HG03432 (cell line): ENCODE data around the gene SLC22A31.
"Not testable (repeated sequence)": the region's sequence is repeated elsewhere in the genome, so short reads cannot be mapped to it uniquely, and the experiment has no call there.

Experiments used
- ATAC-seq: cut with Tn5 transposase; IDR thresholded peaks from one replicate; pipeline ENCODE4 v1.9.1; 2021; ENCODE audit warnings: mild to moderate bottlenecking, moderate library complexity; ENCODE audit not compliant: unreplicated experiment

Gene SLC22A31

DNA sequence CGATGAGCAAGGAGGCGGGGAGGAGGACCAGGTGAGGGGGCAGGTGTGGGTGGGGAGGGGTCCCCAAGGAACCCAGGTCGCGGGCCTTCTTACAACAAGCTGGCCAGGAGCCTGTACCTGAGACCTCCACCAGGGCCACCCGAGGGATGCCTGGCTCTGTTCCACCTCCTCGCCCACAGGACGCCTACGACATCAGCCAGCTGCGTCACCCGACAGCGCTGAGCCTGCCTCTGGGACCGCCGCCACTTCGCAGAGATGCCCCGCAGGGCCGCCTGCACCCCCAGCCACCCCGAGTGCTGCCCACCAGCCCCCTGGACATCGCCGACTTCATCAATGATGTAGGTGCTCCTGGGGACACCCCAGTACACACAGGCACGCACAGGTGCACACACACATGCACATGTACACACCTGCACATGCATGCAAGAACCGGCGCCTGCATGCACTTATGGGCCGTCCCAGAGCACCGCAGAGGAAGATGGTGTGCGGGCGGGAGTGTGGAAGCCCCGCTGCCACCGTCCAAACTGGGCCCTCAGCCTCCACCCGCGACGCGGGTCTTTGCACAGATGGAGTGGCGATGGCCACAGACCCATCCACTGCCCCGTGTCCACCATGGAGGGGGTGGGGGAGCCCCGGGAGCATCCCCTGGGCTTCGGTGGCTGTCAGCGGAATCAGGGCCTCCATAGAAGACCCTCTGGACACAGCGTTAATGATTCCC, 6.6 kb downstream of the SLC22A31 start:
- no peak for ATAC-seq

DNA sequence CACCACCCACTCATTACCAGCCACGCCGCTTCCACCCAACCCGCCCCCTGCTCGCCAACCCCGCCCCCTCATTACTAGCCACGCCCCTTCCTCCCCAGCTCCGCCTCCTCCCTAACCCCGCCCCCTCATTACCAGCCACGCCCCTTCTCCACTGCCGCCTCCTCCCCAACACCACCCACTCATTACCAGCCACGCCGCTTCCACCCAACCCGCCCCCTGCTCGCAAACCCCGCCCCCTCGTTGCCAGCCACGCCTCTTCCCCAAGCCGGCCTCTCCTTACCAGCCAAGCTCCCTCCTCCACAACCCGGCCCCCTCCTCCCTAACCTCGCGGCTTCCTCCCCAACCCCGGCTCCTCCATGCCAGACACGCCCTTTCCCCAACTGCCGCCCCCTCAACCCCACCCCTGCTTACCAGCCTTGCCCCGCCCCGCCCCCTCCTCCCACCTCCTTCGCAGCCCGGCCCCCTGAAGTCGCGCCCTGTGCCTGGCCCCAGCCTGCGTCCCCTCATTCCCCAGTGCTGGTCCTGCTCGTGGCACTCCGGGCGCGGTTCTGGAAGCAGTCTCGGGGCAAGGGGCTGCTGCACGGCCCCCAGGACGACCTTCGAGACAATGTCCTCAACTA, 7.3 kb downstream of the SLC22A31 start:
- ATAC-seq, result no peak

DNA sequence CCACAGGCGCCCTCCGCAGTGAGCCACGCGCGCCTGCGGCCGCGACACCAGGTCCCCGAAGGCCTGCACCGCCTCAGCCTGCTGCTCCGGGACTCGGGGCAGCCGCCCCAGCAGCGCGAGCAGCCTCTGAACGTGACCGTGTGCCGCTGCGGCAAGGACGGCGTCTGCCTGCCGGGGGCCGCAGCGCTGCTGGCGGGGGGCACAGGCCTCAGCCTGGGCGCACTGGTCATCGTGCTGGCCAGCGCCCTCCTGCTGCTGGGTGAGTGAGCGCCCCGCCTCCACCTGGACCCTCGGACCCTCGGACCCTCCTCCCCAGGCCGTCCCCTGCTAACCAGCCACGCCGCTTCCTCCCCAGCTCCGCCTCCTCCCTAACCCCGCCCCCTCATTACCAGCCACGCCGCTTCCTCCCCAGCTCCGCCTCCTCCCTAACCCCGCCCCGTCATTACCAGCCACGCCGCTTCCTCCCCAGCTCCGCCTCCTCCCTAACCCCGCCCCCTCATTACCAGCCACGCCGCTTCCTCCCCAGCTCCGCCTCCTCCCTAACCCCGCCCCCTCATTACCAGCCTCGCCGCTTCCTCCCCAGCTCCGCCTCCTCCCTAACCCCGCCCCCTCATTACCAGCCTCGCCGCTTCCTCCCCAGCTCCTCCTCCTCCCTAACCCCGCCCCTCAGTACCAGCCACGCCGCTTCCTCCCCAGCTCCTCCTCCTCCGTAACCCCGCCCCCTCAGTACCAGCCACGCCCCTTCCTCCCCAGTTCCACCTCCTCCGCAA, 8.0 kb downstream of the SLC22A31 start:
- ATAC-seq, result peak; percentile 31

DNA sequence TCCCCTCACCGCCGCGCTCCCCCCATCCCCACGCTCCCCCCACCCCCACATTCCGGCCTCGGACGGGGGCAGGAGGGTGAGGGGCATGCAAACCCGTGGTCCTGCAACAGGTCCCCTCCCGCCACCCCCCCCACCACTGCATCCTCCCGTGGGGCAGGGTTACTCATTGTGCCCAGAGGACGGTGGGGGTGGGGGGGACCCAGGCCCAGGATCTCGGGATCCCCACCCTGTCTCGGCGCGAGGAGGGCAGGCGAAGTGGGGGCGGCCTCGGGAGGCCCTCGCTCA, 8.5 kb downstream of the SLC22A31 start:
- no peak for ATAC-seq

DNA sequence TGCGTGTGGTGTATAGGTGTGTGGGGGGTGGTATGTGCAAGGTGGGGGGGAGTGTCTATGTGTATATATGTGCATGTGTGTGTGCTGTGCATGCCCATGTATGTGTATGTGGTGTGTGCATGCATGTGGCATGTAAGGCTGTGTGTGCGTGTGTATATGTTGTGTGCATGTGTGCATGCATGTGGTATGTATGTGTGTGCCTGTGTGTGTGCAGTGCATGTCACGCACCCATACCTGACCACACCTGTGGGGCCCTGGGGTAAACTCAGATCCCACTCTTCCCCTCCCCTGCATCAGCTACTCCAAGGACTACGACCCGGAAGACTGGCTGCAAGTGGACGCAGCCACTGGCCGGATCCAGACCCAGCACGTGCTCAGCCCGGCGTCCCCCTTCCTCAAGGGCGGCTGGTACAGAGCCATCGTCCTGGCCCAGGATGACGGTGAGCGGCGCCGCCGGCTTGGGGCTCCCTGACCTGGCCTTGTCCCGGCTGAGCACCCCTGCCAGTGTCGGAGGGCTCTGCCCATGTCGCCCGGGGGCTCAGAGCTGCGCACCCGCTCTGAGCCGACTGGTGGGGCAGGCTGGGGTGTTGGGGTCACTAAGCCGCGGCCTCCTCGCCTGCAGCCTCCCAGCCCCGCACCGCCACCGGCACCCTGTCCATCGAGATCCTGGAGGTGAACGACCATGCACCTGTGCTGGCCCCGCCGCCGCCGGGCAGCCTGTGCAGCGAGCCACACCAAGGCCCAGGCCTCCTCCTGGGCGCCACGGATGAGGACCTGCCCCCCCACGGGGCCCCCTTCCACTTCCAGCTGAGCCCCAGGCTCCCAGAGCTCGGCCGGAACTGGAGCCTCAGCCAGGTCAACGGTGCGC, 9.1 kb downstream of the SLC22A31 start:
- no peak for ATAC-seq

DNA sequence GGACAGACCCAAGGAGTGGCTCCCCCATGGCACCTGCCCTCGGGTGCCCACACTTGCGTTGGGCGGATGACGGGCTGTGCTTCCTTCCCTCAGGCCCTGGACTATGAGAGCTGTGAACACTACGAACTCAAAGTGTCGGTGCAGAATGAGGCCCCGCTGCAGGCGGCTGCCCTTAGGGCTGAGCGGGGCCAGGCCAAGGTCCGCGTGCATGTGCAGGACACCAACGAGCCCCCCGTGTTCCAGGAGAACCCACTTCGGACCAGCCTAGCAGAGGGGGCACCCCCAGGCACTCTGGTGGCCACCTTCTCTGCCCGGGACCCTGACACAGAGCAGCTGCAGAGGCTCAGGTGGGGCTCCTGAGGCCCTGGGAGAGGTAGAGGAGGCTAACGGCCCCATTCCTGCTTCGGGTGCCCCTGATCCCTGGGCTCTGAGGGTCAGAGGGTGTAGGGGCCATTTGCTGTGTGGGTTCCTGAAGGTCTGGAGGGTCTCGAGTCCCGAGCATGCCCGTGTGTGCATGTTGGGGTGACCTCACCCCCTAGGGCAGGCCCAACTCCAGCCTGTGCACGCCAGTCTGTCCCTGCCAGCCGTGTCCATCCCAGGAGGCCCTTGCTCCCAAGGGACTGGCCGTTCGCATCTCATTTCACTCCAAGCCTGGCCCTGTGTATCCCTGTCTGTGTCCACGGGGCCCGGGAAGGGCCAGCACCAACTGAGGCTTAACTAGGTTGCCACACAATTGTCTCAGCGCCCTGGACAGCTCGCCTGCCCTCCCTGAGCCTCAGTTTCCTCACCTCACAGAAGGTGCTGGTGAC, 10.0 kb downstream of the SLC22A31 start:
- no peak for ATAC-seq

DNA sequence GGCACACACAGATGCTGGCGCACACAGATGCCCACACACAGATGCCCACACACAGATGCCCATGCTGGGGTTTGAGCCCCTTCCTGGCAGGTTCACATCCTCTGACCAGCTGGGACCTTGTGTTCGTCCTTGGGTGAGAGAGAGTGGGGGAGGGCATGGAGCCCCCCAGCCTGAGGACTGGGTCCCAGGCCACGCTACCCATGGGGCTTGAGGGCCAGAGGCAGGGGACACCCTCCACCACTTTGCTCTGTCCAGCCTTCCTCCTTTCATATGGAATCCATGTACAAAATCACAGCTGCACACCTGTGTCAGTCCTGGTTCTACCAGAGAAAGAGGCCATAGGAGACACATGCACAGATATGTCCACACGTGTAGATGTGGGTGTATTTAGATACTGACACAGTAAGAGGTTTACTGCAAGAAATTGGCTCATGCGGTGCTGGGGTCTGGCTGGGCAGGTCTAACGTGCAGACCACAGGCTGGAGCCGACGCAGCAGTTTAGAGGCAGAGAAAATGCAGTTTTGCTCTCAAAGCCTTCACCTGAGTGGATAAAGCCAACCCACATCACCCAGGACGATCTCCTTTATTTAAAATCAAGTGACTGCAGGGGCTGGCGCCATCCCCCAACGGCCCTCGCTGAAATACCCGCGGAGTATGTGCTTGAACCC, 10.8 kb downstream of the SLC22A31 start:
- ATAC-seq, result no peak

DNA sequence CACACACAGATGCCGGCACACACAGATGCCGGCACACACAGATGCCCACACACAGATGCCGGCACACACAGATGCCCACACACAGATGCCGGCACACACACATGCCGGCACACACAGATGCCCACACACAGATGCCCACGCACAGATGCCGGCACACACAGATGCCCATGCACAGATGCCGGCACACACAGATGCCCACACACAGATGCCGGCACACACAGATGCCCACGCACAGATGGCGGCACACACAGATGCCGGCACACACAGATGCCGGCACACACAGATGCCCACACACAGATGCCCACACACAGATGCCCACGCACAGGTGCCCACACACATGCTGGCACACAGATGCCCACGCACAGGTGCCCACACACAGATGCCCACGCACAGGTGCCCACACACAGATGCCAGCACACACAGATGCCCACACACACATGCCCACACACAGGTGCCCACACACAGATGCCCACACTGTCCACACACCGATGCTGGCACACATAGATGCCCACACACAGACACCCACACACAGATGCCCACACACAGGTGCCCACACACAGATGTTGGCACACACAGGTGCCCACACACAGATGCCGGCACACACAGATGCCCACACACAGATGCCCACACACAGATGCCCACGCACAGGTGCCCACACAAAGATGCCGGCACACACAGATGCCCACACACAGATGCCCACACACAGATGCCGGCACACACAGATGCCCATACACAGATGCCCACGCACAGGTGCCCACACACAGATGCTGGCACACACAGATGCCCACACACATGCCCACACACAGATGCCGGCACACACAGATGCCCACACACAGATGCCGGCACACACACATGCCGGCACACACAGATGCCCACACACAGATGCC, 11.6 kb downstream of the SLC22A31 start:
- ATAC-seq, result not testable (repeated sequence)

DNA sequence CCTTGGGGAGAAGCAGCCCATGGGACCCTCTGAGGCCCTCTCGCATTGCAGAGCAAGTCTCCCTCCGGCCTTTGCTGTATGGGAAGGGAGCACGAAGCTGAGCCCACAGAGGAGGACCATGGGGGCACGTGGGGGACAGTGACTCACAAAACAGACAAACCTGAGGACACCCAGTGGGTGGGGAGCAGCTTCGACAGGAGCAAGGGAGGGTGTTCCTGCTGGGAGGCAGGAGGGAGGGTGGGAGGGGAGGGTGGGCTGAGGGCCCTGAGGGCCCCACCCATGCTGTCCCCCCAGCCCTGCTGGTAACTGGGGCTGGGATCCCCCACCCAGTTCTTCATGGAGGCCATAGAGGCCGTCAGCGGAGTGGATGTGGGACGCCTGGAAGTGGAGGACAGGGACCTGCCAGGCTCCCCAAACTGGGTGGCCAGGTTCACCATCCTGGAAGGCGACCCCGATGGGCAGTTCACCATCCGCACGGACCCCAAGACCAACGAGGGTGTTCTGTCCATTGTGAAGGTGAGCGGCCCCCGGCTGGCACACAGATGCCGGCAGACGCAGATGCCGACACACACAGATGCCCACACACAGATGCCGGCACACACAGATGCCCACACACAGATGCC, 12.5 kb downstream of the SLC22A31 start:
- ATAC-seq, result no peak

DNA sequence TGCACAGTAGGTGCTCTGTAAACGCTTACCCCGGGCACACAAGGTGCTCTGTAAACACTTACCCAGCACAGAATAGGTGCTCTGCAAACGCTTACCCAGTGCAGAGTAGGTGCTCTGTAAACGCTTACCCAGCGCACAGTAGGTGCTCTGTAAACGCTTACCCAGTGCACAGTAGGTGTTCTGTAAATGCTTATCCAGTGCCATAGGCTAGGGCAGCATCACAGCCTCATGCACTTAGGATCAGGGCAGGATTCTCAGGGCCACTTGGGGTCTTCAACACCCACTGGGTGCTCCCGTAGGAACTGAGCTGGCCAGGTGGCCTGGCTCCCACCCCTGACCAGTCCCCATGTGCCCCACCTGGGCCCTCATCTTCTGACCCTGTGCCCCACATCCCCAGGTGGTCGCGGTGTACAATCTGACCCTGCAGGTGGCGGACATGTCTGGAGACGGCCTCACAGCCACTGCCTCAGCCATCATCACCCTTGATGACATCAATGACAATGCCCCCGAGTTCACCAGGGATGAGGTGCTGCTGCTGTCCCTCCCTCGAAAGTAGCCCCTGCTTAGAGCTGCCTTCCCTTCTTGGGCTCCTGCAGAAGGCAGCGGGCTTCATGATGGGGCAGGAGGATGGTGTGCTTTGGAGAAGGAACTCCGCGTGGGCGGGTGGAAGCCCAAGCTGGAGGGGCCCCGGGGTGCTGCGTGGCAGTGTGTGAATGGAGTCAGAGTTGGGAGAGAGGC, 13.1 kb downstream of the SLC22A31 start:
- no peak for ATAC-seq

DNA sequence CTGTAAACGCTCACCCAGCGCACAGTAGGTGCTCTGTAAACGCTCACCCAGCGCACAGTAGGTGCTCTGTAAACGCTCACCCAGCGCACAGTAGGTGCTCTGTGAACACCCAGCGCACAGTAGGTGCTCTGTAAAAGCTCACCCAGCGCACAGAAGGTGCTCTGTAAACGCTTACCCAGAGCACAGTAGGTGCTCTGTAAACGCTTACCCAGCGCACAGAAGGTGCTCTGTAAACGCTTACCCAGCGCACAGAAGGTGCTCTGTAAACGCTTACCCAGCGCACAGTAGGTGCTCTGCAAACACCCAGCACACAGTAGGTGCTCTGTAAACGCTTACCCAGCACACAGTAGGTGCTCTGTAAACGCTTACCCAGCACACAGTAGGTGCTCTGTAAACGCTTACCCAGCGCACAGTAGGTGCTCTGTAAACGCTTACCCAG, 13.7 kb downstream of the SLC22A31 start:
- ATAC-seq, result not testable (repeated sequence)

DNA sequence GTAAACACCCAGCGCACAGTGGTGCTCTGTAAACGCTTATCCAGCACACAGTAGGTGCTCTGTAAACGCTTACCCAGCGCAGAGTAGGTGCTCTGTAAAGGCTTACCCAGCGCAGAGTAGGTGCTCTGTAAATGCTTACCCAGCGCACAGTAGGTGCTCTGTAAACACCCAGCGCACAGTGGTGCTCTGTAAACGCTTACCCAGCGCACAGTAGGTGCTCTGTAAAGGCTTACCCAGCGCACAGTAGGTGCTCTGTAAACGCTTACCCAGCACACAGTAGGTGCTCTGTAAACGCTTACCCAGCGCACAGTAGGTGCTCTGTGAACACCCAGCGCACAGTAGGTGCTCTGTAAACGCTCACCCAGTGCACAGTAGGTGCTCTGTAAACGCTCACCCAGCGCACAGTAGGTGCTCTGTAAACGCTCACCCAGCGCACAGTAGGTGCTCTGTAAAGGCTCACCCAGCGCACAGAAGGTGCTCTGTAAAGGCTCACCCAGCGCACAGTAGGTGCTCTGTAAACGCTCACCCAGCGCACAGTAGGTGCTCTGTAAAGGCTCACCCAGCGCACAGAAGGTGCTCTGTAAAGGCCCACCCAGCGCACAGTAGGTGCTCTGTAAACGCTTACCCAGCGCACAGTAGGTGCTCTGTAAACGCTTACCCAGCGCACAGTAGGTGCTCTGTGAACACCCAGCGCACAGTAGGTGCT, 14.3 kb downstream of the SLC22A31 start:
- not testable (repeated sequence) for ATAC-seq

DNA sequence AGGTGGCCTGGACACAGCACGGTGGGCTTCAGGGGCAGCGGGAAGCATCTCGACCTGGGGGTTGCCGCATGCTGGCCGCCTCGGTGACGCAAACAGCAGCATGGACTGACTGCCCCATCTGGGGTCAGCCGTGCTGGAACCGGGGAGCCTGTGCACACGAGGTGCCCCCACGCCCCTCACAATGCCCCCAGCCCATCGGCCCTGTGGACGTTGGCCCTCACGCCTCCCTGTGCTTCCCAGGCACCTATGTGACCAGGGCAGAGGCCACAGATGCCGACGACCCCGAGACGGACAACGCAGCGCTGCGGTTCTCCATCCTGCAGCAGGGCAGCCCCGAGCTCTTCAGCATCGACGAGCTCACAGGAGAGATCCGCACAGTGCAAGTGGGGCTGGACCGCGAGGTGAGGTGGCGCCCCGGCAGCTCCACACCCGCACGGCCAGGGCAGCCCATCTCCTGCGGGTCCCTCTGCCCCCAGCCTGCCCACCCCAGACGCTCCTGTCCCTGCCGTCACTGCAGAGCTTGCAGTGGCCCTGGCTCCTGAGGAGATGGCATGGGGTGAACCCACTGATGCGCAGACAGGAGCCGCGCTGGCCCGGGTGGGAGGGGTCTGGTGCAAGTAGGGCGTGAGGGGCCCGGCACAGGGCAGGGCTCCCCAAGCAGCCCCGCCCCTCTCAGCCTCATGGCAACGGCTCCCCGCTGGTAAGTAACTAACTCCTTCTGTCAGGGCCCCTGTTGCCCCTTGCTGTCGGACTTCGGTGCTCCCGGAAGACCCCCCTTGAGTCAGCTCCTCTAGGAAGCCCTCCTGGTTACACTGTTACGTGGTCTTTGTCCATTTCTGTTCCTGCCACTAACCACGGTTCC, 15.2 kb downstream of the SLC22A31 start:
- no peak for ATAC-seq

DNA sequence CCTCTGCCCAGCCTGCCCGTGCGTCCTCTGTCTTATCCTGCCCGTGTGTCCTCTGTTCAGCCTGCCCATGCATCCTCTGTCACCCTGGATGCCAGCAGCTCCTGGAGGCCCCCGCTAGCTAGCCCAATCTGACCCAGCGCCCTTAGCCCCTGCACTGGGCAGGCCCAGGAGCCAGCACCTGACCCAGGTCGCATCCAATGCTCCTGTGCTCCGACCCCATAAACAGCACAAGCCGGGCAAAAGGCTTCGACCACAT, 15.7 kb downstream of the SLC22A31 start:
- ATAC-seq, result no peak

DNA sequence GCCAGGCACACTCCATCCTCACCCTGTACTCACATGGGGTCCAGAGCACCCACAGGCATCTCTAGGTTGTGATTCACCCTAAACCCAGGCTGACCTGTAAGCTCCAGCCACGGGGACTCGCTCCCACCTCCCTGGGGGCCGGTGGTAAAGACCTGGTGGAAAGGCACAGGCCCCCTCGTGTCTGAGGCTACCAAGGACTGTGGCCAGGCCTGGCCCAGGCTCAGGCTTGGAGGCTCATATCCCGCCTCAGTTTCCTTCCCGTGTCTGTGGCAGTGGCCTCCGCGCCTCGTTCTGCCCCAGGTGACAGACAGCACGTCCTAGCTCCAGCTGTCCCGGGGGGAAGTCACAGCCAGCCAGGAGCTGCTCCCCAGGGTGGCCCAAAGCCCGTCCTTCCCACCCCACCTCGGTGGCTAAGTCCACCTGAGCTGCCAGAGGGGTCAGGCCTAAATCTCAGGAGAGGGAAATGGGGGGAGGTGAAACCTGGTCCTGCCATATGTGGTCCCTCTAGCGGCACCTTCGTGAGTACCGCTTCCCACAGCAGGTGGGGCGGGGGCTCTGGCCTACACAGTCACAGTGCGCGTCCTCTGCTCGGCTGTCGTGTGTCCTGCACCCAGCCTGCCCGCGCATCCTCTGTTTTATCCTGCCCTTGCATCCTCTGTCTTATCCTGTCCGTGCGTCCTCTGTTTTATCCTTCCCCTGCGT, 16.2 kb downstream of the SLC22A31 start:
- no peak for ATAC-seq

DNA sequence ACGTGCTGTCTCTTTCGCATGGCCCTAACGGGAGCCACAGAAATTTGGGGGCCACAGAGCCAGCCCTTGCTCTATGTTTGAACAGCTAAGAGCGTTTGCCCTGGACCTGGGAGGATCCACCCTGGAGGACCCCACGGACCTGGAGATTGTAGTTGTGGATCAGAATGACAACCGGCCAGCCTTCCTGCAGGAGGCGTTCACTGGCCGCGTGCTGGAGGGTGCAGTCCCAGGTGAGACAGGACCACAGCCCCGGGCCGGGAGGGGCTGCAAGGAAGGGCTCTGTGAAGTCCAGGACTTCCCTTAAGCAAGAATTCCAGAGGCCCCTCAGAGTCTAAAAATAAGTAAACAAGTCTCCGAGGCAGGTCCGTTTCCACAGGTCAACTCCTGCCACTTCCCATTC, 16.9 kb downstream of the SLC22A31 start:
- no peak for ATAC-seq
